DND-41 (cell line): Measurements from ENCODE around the gene GABARAP.

Source experiments
- EZH2 ChIP-seq: IDR thresholded peaks from 3 replicates; pipeline ENCODE4 v1.6.1; 2012; ENCODE audit warnings: borderline replicate concordance, low read depth, mild to moderate bottlenecking, moderate library complexity, low read length, inconsistent platforms; ENCODE audit not compliant: severe bottlenecking
- TF ChIP-seq, protein P1 (sequence below): IDR thresholded peaks from 2 replicates; pipeline ENCODE4 v1.5.1; 2012; ENCODE audit warnings: borderline replicate concordance, low read length, moderate library complexity, mild to moderate bottlenecking; ENCODE audit not compliant: poor library complexity, severe bottlenecking; ENCODE audit errors: extremely low read depth

DNA sequence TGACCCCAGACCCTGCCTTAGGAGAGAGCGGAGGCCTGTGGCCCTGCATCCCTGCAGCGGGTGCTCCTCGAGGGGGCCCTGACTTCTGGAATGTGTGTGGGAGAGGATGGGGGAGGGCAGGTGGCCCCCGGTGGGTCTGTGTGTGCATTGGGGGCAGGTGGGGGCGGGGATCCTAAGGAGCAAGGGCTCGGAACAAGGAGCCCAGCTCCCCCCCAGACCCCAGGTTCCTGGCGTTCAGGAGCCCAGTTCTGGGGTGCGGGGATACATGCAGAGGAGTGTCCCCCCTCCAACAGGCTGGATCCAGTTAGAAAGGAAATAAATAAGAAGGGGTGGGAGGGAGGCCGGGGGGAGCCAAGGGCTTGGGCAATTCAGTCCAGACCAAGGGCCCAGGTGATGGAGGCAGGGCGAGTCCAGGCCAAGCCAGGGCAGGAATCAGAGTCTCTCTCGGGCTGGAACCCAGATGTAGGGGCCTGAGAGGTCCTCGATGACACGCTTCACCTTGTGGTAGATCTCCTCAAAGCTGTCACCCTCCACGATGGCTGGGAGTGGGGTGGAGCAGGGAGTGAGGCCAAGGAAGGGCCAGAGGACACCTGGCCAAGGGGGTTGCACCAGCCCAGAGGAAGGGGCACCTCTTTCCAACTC is 51.9 kb downstream of the GABARAP start:
- TF ChIP-seq, protein P1, sequence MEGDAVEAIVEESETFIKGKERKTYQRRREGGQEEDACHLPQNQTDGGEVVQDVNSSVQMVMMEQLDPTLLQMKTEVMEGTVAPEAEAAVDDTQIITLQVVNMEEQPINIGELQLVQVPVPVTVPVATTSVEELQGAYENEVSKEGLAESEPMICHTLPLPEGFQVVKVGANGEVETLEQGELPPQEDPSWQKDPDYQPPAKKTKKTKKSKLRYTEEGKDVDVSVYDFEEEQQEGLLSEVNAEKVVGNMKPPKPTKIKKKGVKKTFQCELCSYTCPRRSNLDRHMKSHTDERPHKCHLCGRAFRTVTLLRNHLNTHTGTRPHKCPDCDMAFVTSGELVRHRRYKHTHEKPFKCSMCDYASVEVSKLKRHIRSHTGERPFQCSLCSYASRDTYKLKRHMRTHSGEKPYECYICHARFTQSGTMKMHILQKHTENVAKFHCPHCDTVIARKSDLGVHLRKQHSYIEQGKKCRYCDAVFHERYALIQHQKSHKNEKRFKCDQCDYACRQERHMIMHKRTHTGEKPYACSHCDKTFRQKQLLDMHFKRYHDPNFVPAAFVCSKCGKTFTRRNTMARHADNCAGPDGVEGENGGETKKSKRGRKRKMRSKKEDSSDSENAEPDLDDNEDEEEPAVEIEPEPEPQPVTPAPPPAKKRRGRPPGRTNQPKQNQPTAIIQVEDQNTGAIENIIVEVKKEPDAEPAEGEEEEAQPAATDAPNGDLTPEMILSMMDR: no peak
- TF ChIP-seq EZH2: no peak
